Activated T-cell treated with anti-CD3 and anti-CD28 coated beads, Interleukin-2, amount 50 U/mL, for 48 hours (primary cell): ENCODE data around the gene APLN.

Experiments used
- DNase-seq, 2 experiments: peaks; one replicate each; pipeline ENCODE4 v3.0.0-alpha.2; 2020

APLN gene

GRCh38 chrX:129654652-129655546 is at the start of gene APLN:
Gene APLN, minus strand, starts transcription at chrX:129654956. Its CDS starts 326 bp downstream, at chrX:129654630.
- peak in 1 of 2 experiments; percentile 27 for DNase-seq

GRCh38 chrX:129704491-129704890 is 49.7 kb upstream of the APLN start:
- DNase-seq = no peak

GRCh38 chrX:129701624-129702069 is 46.9 kb upstream of the APLN start:
- DNase-seq = no peak

GRCh38 chrX:129700536-129700935 is 45.8 kb upstream of the APLN start:
- DNase-seq = no peak

- DNase-seq = no peak
Observed at GRCh38 chrX:129698150-129698549, 43.4 kb upstream of the APLN start.

GRCh38 chrX:129697204-129697829 is 42.6 kb upstream of the APLN start:
- DNase-seq = no peak

GRCh38 chrX:129696463-129697155 is 41.9 kb upstream of the APLN start:
- DNase-seq = no peak

- no peak for DNase-seq
Observed at GRCh38 chrX:129695937-129696336, 41.2 kb upstream of the APLN start.

GRCh38 chrX:129695535-129695934 is 40.8 kb upstream of the APLN start:
- no peak for DNase-seq

GRCh38 chrX:129694805-129695204 is 40.0 kb upstream of the APLN start:
- DNase-seq = no peak

GRCh38 chrX:129693354-129693753 is 38.6 kb upstream of the APLN start:
- no peak for DNase-seq

- DNase-seq = no peak
Observed at GRCh38 chrX:129690435-129690834, 35.7 kb upstream of the APLN start.

- DNase-seq = no peak
Observed at GRCh38 chrX:129689796-129690195, 35.0 kb upstream of the APLN start.

GRCh38 chrX:129688097-129688496 is 33.3 kb upstream of the APLN start:
- no peak for DNase-seq

GRCh38 chrX:129686422-129686948 is 31.7 kb upstream of the APLN start:
- DNase-seq = no peak

- DNase-seq = no peak
Observed at GRCh38 chrX:129682979-129683378, 28.2 kb upstream of the APLN start.

- DNase-seq = no peak
Observed at GRCh38 chrX:129679901-129680300, 25.1 kb upstream of the APLN start.

GRCh38 chrX:129678614-129679195 is 23.9 kb upstream of the APLN start:
- peak in 1 of 2 experiments; percentile 50 for DNase-seq

- DNase-seq = no peak
Observed at GRCh38 chrX:129667412-129667811, 12.7 kb upstream of the APLN start.

GRCh38 chrX:129665916-129666644 is 11.3 kb upstream of the APLN start:
- DNase-seq = no peak

- DNase-seq = no peak
Observed at GRCh38 chrX:129663171-129663570, 8.4 kb upstream of the APLN start.

GRCh38 chrX:129661369-129661768 is 6.6 kb upstream of the APLN start:
- DNase-seq = no peak
